Heart left ventricle (tissue), 16 donors: ENCODE results near the gene IFNA14. TPM values are rescaled to one million over a fixed set of nuclear protein-coding genes. Genes with fewer than 3 reads are reported as not detected.

Source experiments
- ATAC-seq, 4 donors: fragments of 200-7000 bp; cut with Tn5 transposase; one replicate each; pipeline ENCODE4 v1.9.1; 2020 to 2022; ENCODE audit warnings: moderate library complexity in 4 of 4, mild to moderate bottlenecking in 3 of 4, moderate number of reproducible peaks in 1 of 4
- DNase-seq, 5 donors: peaks; one replicate each; pipeline ENCODE4 v3.0.0-alpha.2; 2020
- H3K27ac ChIP-seq, 12 donors: fragments of 200-600 bp; sonication (generic) in 4 of 12; one replicate each; pipeline versions ENCODE4 v1.5.0 to v1.8.0; 2016 to 2022; ENCODE audit warnings: mild to moderate bottlenecking in 2 of 12
- H3K27me3 ChIP-seq, 9 donors: fragments of 200-600 bp; sonication (generic) in 2 of 9; one replicate each; pipeline versions ENCODE4 v1.5.1 to v1.8.0; 2016 to 2022; ENCODE audit warnings: mild to moderate bottlenecking in 3 of 9
- H3K36me3 ChIP-seq, 9 donors: fragments of 200-600 bp; sonication (generic) in 2 of 9; one replicate each; pipeline versions ENCODE4 v1.5.0 to v1.8.0; 2018 to 2022; ENCODE audit warnings: mild to moderate bottlenecking in 2 of 9
- H3K4me1 ChIP-seq, 12 donors: fragments of 200-600 bp; sonication (generic) in 4 of 12; one replicate each; pipeline versions ENCODE4 v1.5.0 to v1.8.0; 2016 to 2022; ENCODE audit warnings: mild to moderate bottlenecking in 3 of 12
- H3K4me3 ChIP-seq, 12 donors: fragments of 200-600 bp; sonication (generic) in 4 of 12; one replicate each; pipeline versions ENCODE4 v1.5.0 to v1.8.0; 2017 to 2022; ENCODE audit warnings: mild to moderate bottlenecking in 9 of 12, moderate library complexity in 4 of 12
- H3K9me3 ChIP-seq, 12 donors: fragments of 200-600 bp; sonication (generic) in 4 of 12; one replicate each; pipeline versions ENCODE4 v1.5.0 to v1.8.0; 2016 to 2022; ENCODE audit warnings: mild to moderate bottlenecking in 1 of 12
- CTCF ChIP-seq, 12 donors: fragments of 200-600 bp; sonication (generic) in 4 of 12; IDR thresholded peaks; one replicate each; pipeline versions ENCODE4 v1.5.0 to v1.8.0; 2018 to 2022; ENCODE audit warnings: antibody characterized with exemption in 12 of 12, mild to moderate bottlenecking in 5 of 12
- POLR2A ChIP-seq, 2 donors: fragments of 450-650 bp; IDR thresholded peaks; one replicate each; pipeline ENCODE4 v1.6.1; 2017; ENCODE audit warnings: antibody characterized with exemption in 2 of 2, mild to moderate bottlenecking in 2 of 2, moderate library complexity in 2 of 2
- WGBS, 4 donors: extraction: QIAGEN DNeasy Blood & Tissue Kit in 2 of 4; methylation state at CpG; one replicate each; pipeline versions ENCODE4 v1.1.5 to v1.1.7; 2013 to 2018; 5-methylcytosine and 5-hydroxymethylcytosine counted together
- intact Hi-C, 10 donors: fragments of 100-400 bp; cut with DNase I; formaldehyde crosslinking; loops; one replicate each; pipeline versions ENCODE4 v1.11.1 to v1.14.2; 2022
- polyA plus RNA-seq, 2 donors: library from polyadenylated mRNA; stranded (reverse); fragments of 200-250 nt; gene quantifications; one replicate each; pipeline ENCODE4 v1.2.3, GENCODE V29; 2013
- total RNA-seq, 9 donors: library from RNA; depleted of rRNA in 2 of 9; stranded (reverse); fragments of >200 nt in 2 of 9; fragmentation: NEBNext Ultra II Directional in 3 of 9; extraction: Animal tissue kit (Norgen Biotek cat#: 25700) in 3 of 9; gene quantifications; one replicate each; pipeline versions ENCODE4 v1.1.0 to v1.2.4, GENCODE V29; 2016 to 2023
- donor health status: ischemic (EF 13 %, LVEDD 7.1; RV severe dilation, severe dysfunction).
- donor health status: healthy with polysubstance abuse.
- donor health status: DM: no; HTN: yes; CAD: no.
- donor health status: DM: no; HTN: no; CAD: no.
- donor health status: ischemic (EF 25% LVEDD 6.9; RV normal size, moderate dysfunction).
- donor health status: ischemic (EF 25% LVEDD 5.7; RV mildly dilated, moderate dysfunction).
- donor health status: healthy.
- donor health status: DM: yes; HTN: yes; CAD: no.
- donor health status: ischemic (EF 35%, LVEDD 5.7; RV mildly dilated, moderate dysfunction).
- donor health status: nonischemic (EF 11% LVEDD 7.7; RV severe dilation, severe dysfunction).
- donor health status: DM: yes; HTN: yes; CAD: no.
- donor health status: PGD.
- donor health status: ischemic (EF 29% LVEDD 5.4; RV normal size, mild dysfunction).
- donor health status: nonischemic (EF 23%, LVEDD 6.1; RV moderate dilation, normal function).

IFNA14 gene
- total and polyA plus RNA-seq, 11 donors: not detected

GRCh38 chr9:21268347-21268657 lies 28.5 kb upstream of the IFNA14 start:
- no peak for TF ChIP-seq CTCF (IDR thresholded peaks at IDR 0.05)
- TF ChIP-seq POLR2A (IDR thresholded peaks at IDR 0.05): no peak
- intact Hi-C loops: no loop called here
- Histone ChIP-seq H3K36me3 (no peaks in the 10 kb centered on the region), H3K27me3 (peaks cover 0 to 18% (median 0%) of the 10 kb centered on the region in 9 donors), H3K4me1 (no peaks in the 10 kb centered on the region), H3K4me3 (no peak overlapping the region), H3K27ac (no peak overlapping the region), H3K9me3 (peaks cover 0 to 7% (median 0%) of the 10 kb centered on the region in 12 donors)
- WGBS, 4 donors: 39 to 58% (median 47%) methylated on average over 2 of the region's 2 CpGs
- no peak for DNase-seq
- no peak for ATAC-seq

GRCh38 chr9:21267485-21268346 lies 27.9 kb upstream of the IFNA14 start:
- TF ChIP-seq CTCF (IDR thresholded peaks at IDR 0.05) (no peak), POLR2A (IDR thresholded peaks at IDR 0.05) (no peak)
- peaks cover 0 to 7% (median 0%) of the 10 kb centered on the region in 12 donors for H3K9me3 ChIP-seq
- WGBS, 4 donors: 53 to 57% (median 55%) methylated on average over 4 of the region's 4 CpGs
- DNase-seq (no peak), ATAC-seq (no peak)
- H3K4me1 ChIP-seq: no peaks in the 10 kb centered on the region
- peaks cover 0 to 18% (median 0%) of the 10 kb centered on the region in 9 donors for H3K27me3 ChIP-seq
- H3K36me3 ChIP-seq: no peaks in the 10 kb centered on the region
- no peak overlapping the region for H3K4me3 ChIP-seq
- intact Hi-C loops: no loop called here
- H3K27ac ChIP-seq: no peak overlapping the region

GRCh38 chr9:21266733-21267484 lies 27.1 kb upstream of the IFNA14 start:
- no peak for ATAC-seq
- H3K27me3 ChIP-seq: peaks cover 0 to 18% (median 0%) of the 10 kb centered on the region in 9 donors
- H3K4me1 ChIP-seq: no peaks in the 10 kb centered on the region
- intact Hi-C loops: no loop called here
- TF ChIP-seq POLR2A (IDR thresholded peaks at IDR 0.05): no peak
- no peak for TF ChIP-seq CTCF (IDR thresholded peaks at IDR 0.05)
- no peak for DNase-seq
- no peaks in the 10 kb centered on the region for H3K36me3 ChIP-seq
- 9 to 20% (median 16%) methylated on average over 3 of the region's 3 CpGs for WGBS, 4 donors
- H3K9me3 ChIP-seq: peaks cover 0 to 7% (median 0%) of the 10 kb centered on the region in 12 donors
- no peak overlapping the region for H3K27ac ChIP-seq
- H3K4me3 ChIP-seq: no peak overlapping the region
